H9 (cell line): ENCODE measurements around the gene TMEM140. TPM values are rescaled to one million over a fixed set of nuclear protein-coding genes. Genes with fewer than 3 reads are reported as not detected.

ENCODE experiments used
- DNase-seq: peaks from one replicate; pipeline ENCODE4 v3.0.0-alpha.2; 2017
- H2AFZ ChIP-seq: one replicate; pipeline ENCODE4 v1.6.1; 2013; ENCODE audit warnings: mild to moderate bottlenecking, low read length, control low read depth, moderate library complexity
- H2AK5ac ChIP-seq: 2 replicates; pipeline ENCODE4 v1.6.1; 2013; ENCODE audit warnings: low read length, control low read depth, mixed read lengths; ENCODE audit not compliant: insufficient read length
- H2BK120ac ChIP-seq: one replicate; pipeline ENCODE4 v1.6.1; 2013; ENCODE audit warnings: low read depth, mild to moderate bottlenecking, low read length, control low read depth, inconsistent platforms; ENCODE audit not compliant: poor library complexity, severe bottlenecking
- H2BK12ac ChIP-seq: 2 replicates; pipeline ENCODE4 v1.6.1; 2013; ENCODE audit warnings: low read length, control low read depth, mixed read lengths, low read depth; ENCODE audit not compliant: insufficient read length
- H2BK15ac ChIP-seq: 2 replicates; pipeline ENCODE4 v1.6.1; 2013; ENCODE audit warnings: low read depth, low read length, control low read depth
- H2BK20ac ChIP-seq: one replicate; pipeline ENCODE4 v1.6.1; 2013; ENCODE audit warnings: low read depth, mild to moderate bottlenecking, low read length, control low read depth, inconsistent platforms; ENCODE audit not compliant: poor library complexity, severe bottlenecking
- H2BK5ac ChIP-seq: 2 replicates; pipeline ENCODE4 v1.6.1; 2013; ENCODE audit warnings: low read length, control low read depth, mixed read lengths; ENCODE audit not compliant: insufficient read length
- H3K14ac ChIP-seq: 2 replicates; pipeline ENCODE4 v1.6.1; 2013; ENCODE audit warnings: low read length, control low read depth; ENCODE audit not compliant: insufficient read depth
- H3K18ac ChIP-seq: 2 replicates; pipeline ENCODE4 v1.6.1; 2013; ENCODE audit warnings: low read depth, mild to moderate bottlenecking, mixed read lengths, low read length, control low read depth; ENCODE audit not compliant: insufficient read length
- H3K23ac ChIP-seq: 2 replicates; pipeline ENCODE4 v1.6.1; 2013; ENCODE audit warnings: low read length, control low read depth, mixed read lengths, low read depth; ENCODE audit not compliant: insufficient read length
- H3K23me2 ChIP-seq: 2 replicates; pipeline ENCODE4 v1.6.1; 2013; ENCODE audit warnings: low read depth, mild to moderate bottlenecking, mixed read lengths, low read length, control low read depth; ENCODE audit not compliant: insufficient read length, poor library complexity, severe bottlenecking
- H3K27ac ChIP-seq: 2 replicates; pipeline ENCODE4 v1.5.1; 2013; ENCODE audit warnings: low read length, control low read depth, mixed read lengths, low read depth; ENCODE audit not compliant: insufficient read length
- H3K27me3 ChIP-seq: 2 replicates; pipeline ENCODE4 v1.6.1; 2013; ENCODE audit warnings: low read length, control low read depth, inconsistent platforms; ENCODE audit not compliant: insufficient read depth
- H3K4ac ChIP-seq: 2 replicates; pipeline ENCODE4 v1.6.1; 2013; ENCODE audit warnings: low read depth, mild to moderate bottlenecking, control low read depth, inconsistent platforms, low read length, moderate library complexity
- H3K4me1 ChIP-seq: 2 replicates; pipeline ENCODE4 v1.6.1; 2013; ENCODE audit warnings: low read length, control low read depth, inconsistent platforms; ENCODE audit not compliant: insufficient read depth
- H3K4me2 ChIP-seq: 2 replicates; pipeline ENCODE4 v1.6.1; 2013; ENCODE audit warnings: low read length, control low read depth, mixed read lengths; ENCODE audit not compliant: insufficient read length, insufficient read depth
- H3K56ac ChIP-seq: 2 replicates; pipeline ENCODE4 v1.6.1; 2013; ENCODE audit warnings: low read depth, mild to moderate bottlenecking, mixed read lengths, low read length, control low read depth; ENCODE audit not compliant: insufficient read length
- H3K79me1 ChIP-seq: 2 replicates; pipeline ENCODE4 v1.6.1; 2013; ENCODE audit warnings: low read depth, mild to moderate bottlenecking, moderate library complexity, low read length, control low read depth, inconsistent platforms; ENCODE audit not compliant: insufficient read depth, poor library complexity, severe bottlenecking
- H3K79me2 ChIP-seq: 2 replicates; pipeline ENCODE4 v1.6.1; 2013; ENCODE audit warnings: low read length, control low read depth, inconsistent platforms; ENCODE audit not compliant: insufficient read depth
- H3K9ac ChIP-seq: 2 replicates; pipeline ENCODE4 v1.6.1; 2013; ENCODE audit warnings: low read length, control low read depth, mixed read lengths; ENCODE audit not compliant: insufficient read length; ENCODE audit errors: extremely low read depth
- H3K9me3 ChIP-seq: one replicate; pipeline ENCODE4 v1.6.1; 2013; ENCODE audit warnings: low read depth, low read length, inconsistent platforms; ENCODE audit not compliant: control insufficient read depth
- H3T11ph ChIP-seq: one replicate; pipeline ENCODE4 v1.6.1; 2013; ENCODE audit warnings: mild to moderate bottlenecking, low read length, control low read depth, inconsistent platforms
- H4K20me1 ChIP-seq: one replicate; pipeline ENCODE4 v1.6.1; 2013; ENCODE audit not compliant: control insufficient read depth, insufficient read length, insufficient read depth
- H4K5ac ChIP-seq: 2 replicates; pipeline ENCODE4 v1.6.1; 2013; ENCODE audit warnings: low read depth, mild to moderate bottlenecking, mixed read lengths, low read length, control low read depth; ENCODE audit not compliant: insufficient read length
- H4K8ac ChIP-seq: replicated peaks from 2 replicates; pipeline ENCODE4 v1.6.1; 2013; ENCODE audit warnings: low read length, control low read depth, mixed read lengths, low read depth; ENCODE audit not compliant: insufficient read length
- H4K91ac ChIP-seq: 2 replicates; pipeline ENCODE4 v1.6.1; 2013; ENCODE audit warnings: low read depth, mild to moderate bottlenecking, moderate library complexity, mixed read lengths, low read length, control low read depth; ENCODE audit not compliant: insufficient read length
- H3K27ac Mint-ChIP-seq, 3 experiments: 2 replicates in 2 of 3; 3 replicates in 1 of 3; pipeline ENCODE4 v1.8.0; 2020 to 2021; ENCODE audit warnings: mixed read lengths in 3 of 3, mild to moderate bottlenecking in 1 of 3, moderate library complexity in 1 of 3
- H3K27me3 Mint-ChIP-seq: 2 replicates; pipeline ENCODE4 v1.8.0; 2021; ENCODE audit warnings: low read depth, mild to moderate bottlenecking, moderate library complexity, mixed read lengths
- H3K36me3 Mint-ChIP-seq, 3 experiments: 2 replicates in 2 of 3; 3 replicates in 1 of 3; pipeline ENCODE4 v1.8.0; 2020 to 2021; ENCODE audit warnings: low read depth in 3 of 3, mixed read lengths in 3 of 3; ENCODE audit not compliant: insufficient read depth in 1 of 3
- H3K4me1 Mint-ChIP-seq, 2 experiments: 2 replicates each; pipeline ENCODE4 v1.8.0; 2020; ENCODE audit warnings: mixed read lengths in 2 of 2
- H3K4me3 Mint-ChIP-seq, 2 experiments: 2 replicates in 1 of 2; 3 replicates in 1 of 2; pipeline ENCODE4 v1.8.0; 2020 to 2021; ENCODE audit warnings: mild to moderate bottlenecking in 2 of 2, mixed read lengths in 2 of 2, moderate library complexity in 1 of 2
- H3K9me3 Mint-ChIP-seq, 2 experiments: 2 replicates in 1 of 2; 3 replicates in 1 of 2; pipeline ENCODE4 v1.8.0; 2020; ENCODE audit warnings: mild to moderate bottlenecking in 2 of 2, mixed read lengths in 2 of 2, moderate library complexity in 1 of 2
- WGBS: extraction: QIAGEN DNeasy Blood & Tissue Kit; methylation state at CpG from one replicate; pipeline ENCODE4 v1.1.7; 2013; ENCODE audit warnings: missing lambda C conversion rate, low lambda C conversion rate, mixed read lengths; ENCODE audit not compliant: insufficient read length; ENCODE audit errors: extremely low coverage; 5-methylcytosine and 5-hydroxymethylcytosine counted together
- total RNA-seq: library from RNA; stranded (reverse); gene quantifications from 2 replicates; pipeline ENCODE4 v1.2.1, GENCODE V29; 2021
- TF ChIP-seq, protein P1 (sequence below): fragments of 200-600 bp; sonication (generic); conservative IDR thresholded peaks from 3 replicates; pipeline ENCODE4 v1.8.0; 2021; ENCODE audit warnings: antibody characterized with exemption, mild to moderate bottlenecking

Gene TMEM140
- total RNA-seq, 1 experiment from 2014 or later, result not detected

DNA sequence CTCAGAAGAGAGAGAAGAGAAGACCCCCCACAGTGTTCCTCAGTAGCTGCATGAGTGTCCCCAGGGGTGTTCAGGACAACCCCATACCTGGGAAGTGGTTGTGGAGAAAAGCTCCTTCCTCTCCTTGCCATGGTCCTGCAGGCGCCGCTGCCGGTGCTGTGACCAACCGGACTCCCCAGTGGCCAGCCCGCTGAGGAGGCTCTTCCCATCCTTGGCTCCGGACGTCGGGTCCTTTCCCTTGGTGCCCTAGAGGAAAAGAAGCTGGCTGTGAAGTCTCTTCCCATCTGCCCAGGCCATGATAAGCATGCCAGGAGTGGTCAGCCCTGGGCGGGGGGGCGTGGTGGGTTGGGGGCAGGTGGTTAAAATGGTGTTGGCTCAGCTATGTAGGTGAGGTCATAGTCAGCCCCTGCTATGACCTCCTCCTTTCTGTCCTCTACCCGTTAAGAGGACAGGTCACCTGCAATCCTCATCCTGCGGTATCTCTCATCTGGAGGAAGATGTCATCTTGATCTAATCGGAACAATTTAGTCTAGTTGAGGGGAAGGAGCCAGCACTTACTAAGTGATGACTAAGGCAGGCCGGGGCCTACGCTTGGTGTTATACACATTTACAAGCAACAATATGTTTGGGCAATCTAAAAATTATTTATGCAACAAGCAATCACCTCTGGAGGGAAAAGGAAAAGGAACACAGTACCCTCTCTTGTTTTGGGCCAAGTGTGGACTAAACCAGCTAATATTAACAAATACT is 50.2 kb downstream of the TMEM140 start:
- Histone ChIP-seq H4K20me1 (no peaks in the 10 kb centered on the region), H3K4me1 (no peaks in the 10 kb centered on the region), H3K27ac (no peak overlapping the region), H3K14ac (no peak overlapping the region), H2AK5ac (no peak overlapping the region), H2BK5ac (no peak overlapping the region), H3K9ac (no peak overlapping the region), H2BK20ac (no peak overlapping the region), H3K79me2 (no peaks in the 10 kb centered on the region), H3K9me3 (no peaks in the 10 kb centered on the region), H3K56ac (no peak overlapping the region), H2BK120ac (no peak overlapping the region), H4K5ac (no peak overlapping the region), H3K23me2 (no peaks in the 10 kb centered on the region), H2AFZ (no peak overlapping the region), H3K4me2 (no peak overlapping the region), H3K27me3 (no peaks in the 10 kb centered on the region), H4K8ac (no peak overlapping the region), H2BK15ac (no peak overlapping the region), H3K23ac (no peak overlapping the region), H3K79me1 (no peaks in the 10 kb centered on the region), H4K91ac (no peak overlapping the region), H2BK12ac (no peak overlapping the region), H3K4ac (no peak overlapping the region), H3K18ac (no peak overlapping the region), H3T11ph (no peak overlapping the region)
- Mint-ChIP-seq H3K9me3 (no peaks in the 10 kb centered on the region), H3K36me3 (peaks cover 9 to 34% (median 13%) of the 10 kb centered on the region in 3 experiments), H3K4me1 (peaks cover 0 to 5% of the 10 kb centered on the region in 2 experiments; a peak in 3 of 4 replicates), H3K27me3 (no peaks in the 10 kb centered on the region), H3K4me3 (no peak overlapping the region), H3K27ac (peak overlapping the region in 1 of 3 experiments; percentile 23; a peak in 1 of 7 replicates)
- WGBS, result no CpG with 5 or more reads among the region's 15 CpGs
- no peak for DNase-seq
- TF ChIP-seq, protein P1, sequence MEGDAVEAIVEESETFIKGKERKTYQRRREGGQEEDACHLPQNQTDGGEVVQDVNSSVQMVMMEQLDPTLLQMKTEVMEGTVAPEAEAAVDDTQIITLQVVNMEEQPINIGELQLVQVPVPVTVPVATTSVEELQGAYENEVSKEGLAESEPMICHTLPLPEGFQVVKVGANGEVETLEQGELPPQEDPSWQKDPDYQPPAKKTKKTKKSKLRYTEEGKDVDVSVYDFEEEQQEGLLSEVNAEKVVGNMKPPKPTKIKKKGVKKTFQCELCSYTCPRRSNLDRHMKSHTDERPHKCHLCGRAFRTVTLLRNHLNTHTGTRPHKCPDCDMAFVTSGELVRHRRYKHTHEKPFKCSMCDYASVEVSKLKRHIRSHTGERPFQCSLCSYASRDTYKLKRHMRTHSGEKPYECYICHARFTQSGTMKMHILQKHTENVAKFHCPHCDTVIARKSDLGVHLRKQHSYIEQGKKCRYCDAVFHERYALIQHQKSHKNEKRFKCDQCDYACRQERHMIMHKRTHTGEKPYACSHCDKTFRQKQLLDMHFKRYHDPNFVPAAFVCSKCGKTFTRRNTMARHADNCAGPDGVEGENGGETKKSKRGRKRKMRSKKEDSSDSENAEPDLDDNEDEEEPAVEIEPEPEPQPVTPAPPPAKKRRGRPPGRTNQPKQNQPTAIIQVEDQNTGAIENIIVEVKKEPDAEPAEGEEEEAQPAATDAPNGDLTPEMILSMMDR, result no peak
